IMR-90 (cell line): ENCODE measurements around the gene PYROXD2. TPM values are rescaled to one million over a fixed set of nuclear protein-coding genes. Genes with fewer than 3 reads are reported as not detected.

Source experiments
- ATAC-seq: fragments of 200-7000 bp; cut with Tn5 transposase; 2 replicates; pipeline ENCODE4 v1.9.1; 2020; ENCODE audit warnings: low read depth, mild to moderate bottlenecking, moderate library complexity
- BruUV-seq: library from RNA; stranded (reverse); fragments of 400-500 nt; replicated peaks from 2 replicates; lab custom pipeline; 2021; lab: Mats Ljungman, UMichigan
- CTCF ChIA-PET: fragments of 300-600 bp; formaldehyde crosslinking; extraction: SDS; loops from one replicate; lab custom pipeline; 2021; ENCODE audit warnings: antibody characterized with exemption; lab: Yijun Ruan, JAX
- POLR2A ChIA-PET: fragments of 300-600 bp; sonication (Branson Sonifier 250); formaldehyde crosslinking; loops from one replicate; lab custom pipeline; 2022; ENCODE audit warnings: antibody characterized with exemption; ENCODE audit not compliant: unreplicated experiment; lab: Charles Lee
- DNase-seq: peaks from one replicate; pipeline ENCODE4 v3.0.0; 2013
- H2AFZ ChIP-seq: replicated peaks from 2 replicates; pipeline ENCODE3; 2013; ENCODE audit warnings: low read length, mild to moderate bottlenecking; ENCODE audit not compliant: poor library complexity
- H2AK5ac ChIP-seq: 2 replicates; pipeline ENCODE4 v1.6.1; 2013; ENCODE audit warnings: low read depth, low read length, inconsistent platforms
- H2AK9ac ChIP-seq: replicated peaks from 2 replicates; pipeline ENCODE3; 2013; ENCODE audit warnings: mild to moderate bottlenecking, low read depth, low read length, moderate library complexity; ENCODE audit not compliant: poor library complexity
- H2BK120ac ChIP-seq: 2 replicates; pipeline ENCODE4 v1.6.1; 2013; ENCODE audit warnings: low read depth, low read length, inconsistent platforms
- H2BK15ac ChIP-seq: 3 replicates; pipeline ENCODE4 v1.6.1; 2013; ENCODE audit warnings: low read depth, low read length, inconsistent platforms
- H2BK20ac ChIP-seq: 2 replicates; pipeline ENCODE4 v1.6.1; 2013; ENCODE audit warnings: low read depth, mild to moderate bottlenecking, inconsistent platforms, low read length, moderate library complexity
- H2BK5ac ChIP-seq: 2 replicates; pipeline ENCODE4 v1.6.1; 2013; ENCODE audit warnings: mild to moderate bottlenecking, low read depth, low read length, inconsistent platforms; ENCODE audit not compliant: poor library complexity, severe bottlenecking
- H3K14ac ChIP-seq: replicated peaks from 2 replicates; pipeline ENCODE4 v1.6.1; 2013; ENCODE audit warnings: low read depth, low read length, inconsistent platforms
- H3K18ac ChIP-seq: 2 replicates; pipeline ENCODE4 v1.6.1; 2013; ENCODE audit warnings: low read depth, low read length, control low read depth
- H3K23ac ChIP-seq: 2 replicates; pipeline ENCODE4 v1.6.1; 2013; ENCODE audit warnings: low read depth, low read length, inconsistent platforms
- H3K27ac ChIP-seq: 2 replicates; pipeline ENCODE4 v1.5.1; 2013; ENCODE audit warnings: mild to moderate bottlenecking, control low read depth, low read length; ENCODE audit not compliant: insufficient read depth
- H3K27me3 ChIP-seq: 2 replicates; pipeline ENCODE4 v1.6.1; 2013; ENCODE audit warnings: low read length; ENCODE audit not compliant: control insufficient read depth, insufficient read depth
- H3K36me3 ChIP-seq: 2 replicates; pipeline ENCODE4 v1.6.1; 2013; ENCODE audit warnings: low read length, mixed read lengths; ENCODE audit not compliant: control insufficient read depth, insufficient read depth
- H3K4ac ChIP-seq: 2 replicates; pipeline ENCODE4 v1.6.1; 2013; ENCODE audit warnings: low read depth, low read length, inconsistent platforms
- H3K4me1 ChIP-seq: 2 replicates; pipeline ENCODE4 v1.6.1; 2013; ENCODE audit warnings: low read length, mixed read lengths; ENCODE audit not compliant: control insufficient read depth, insufficient read depth
- H3K4me2 ChIP-seq: 2 replicates; pipeline ENCODE4 v1.6.1; 2013; ENCODE audit warnings: low read depth, mild to moderate bottlenecking, control low read depth, low read length, moderate library complexity
- H3K4me3 ChIP-seq: 2 replicates; pipeline ENCODE4 v1.5.1; 2013; ENCODE audit warnings: low read depth, mild to moderate bottlenecking, control low read depth, low read length, moderate library complexity; ENCODE audit not compliant: insufficient read depth
- H3K56ac ChIP-seq: 2 replicates; pipeline ENCODE4 v1.6.1; 2013; ENCODE audit warnings: low read length, inconsistent platforms; ENCODE audit not compliant: insufficient read depth; ENCODE audit errors: extremely low read depth
- H3K79me1 ChIP-seq, 2 experiments: 2 replicates each; pipeline ENCODE4 v1.6.1; 2013; ENCODE audit warnings: low read length in 2 of 2, inconsistent platforms in 1 of 2, low read depth in 1 of 2
- H3K9ac ChIP-seq: 2 replicates; pipeline ENCODE4 v1.6.1; 2013; ENCODE audit warnings: low read depth, low read length, control low read depth
- H3K9me1 ChIP-seq: 2 replicates; pipeline ENCODE4 v1.6.1; 2013; ENCODE audit warnings: low read length, inconsistent platforms; ENCODE audit not compliant: insufficient read depth
- H3K9me3 ChIP-seq: 2 replicates; pipeline ENCODE4 v1.6.1; 2013; ENCODE audit warnings: low read length; ENCODE audit not compliant: control insufficient read depth, insufficient read depth
- H4K20me1 ChIP-seq: 2 replicates; pipeline ENCODE4 v1.6.1; 2013; ENCODE audit warnings: low read length, inconsistent platforms; ENCODE audit not compliant: insufficient read depth
- H4K5ac ChIP-seq: 2 replicates; pipeline ENCODE4 v1.6.1; 2013; ENCODE audit warnings: mild to moderate bottlenecking, low read depth, low read length, control low read depth
- H4K8ac ChIP-seq, 2 experiments: 2 replicates each; pipeline ENCODE4 v1.6.1; 2013; ENCODE audit warnings: low read depth in 2 of 2, low read length in 2 of 2, control low read depth in 1 of 2, inconsistent platforms in 1 of 2
- H4K91ac ChIP-seq: 2 replicates; pipeline ENCODE4 v1.6.1; 2013; ENCODE audit warnings: low read depth, low read length, inconsistent platforms; ENCODE audit not compliant: insufficient read depth
- CHD1 ChIP-seq: IDR thresholded peaks from 2 replicates; pipeline ENCODE4 v1.6.1; 2012; ENCODE audit warnings: low read depth, low read length, improper control_type of control experiment
- CTCF ChIP-seq: conservative IDR thresholded peaks from 2 replicates; pipeline ENCODE4 v1.5.1; 2012; ENCODE audit warnings: mild to moderate bottlenecking, low read depth, low read length, improper control_type of control experiment
- MAFK ChIP-seq: IDR thresholded peaks from 2 replicates; pipeline ENCODE4 v1.6.1; 2012; ENCODE audit warnings: low read depth, low read length, improper control_type of control experiment
- MXI1 ChIP-seq: IDR thresholded peaks from 2 replicates; pipeline ENCODE4 v1.6.1; 2012; ENCODE audit warnings: low read depth, mild to moderate bottlenecking, low read length, moderate library complexity, borderline replicate concordance
- NFE2L2 ChIP-seq: fragments of 150-350 bp; IDR thresholded peaks from 2 replicates; pipeline ENCODE4 v1.6.1; 2016; ENCODE audit warnings: low read depth, mild to moderate bottlenecking, low read length
- POLR2A ChIP-seq: IDR thresholded peaks from 2 replicates; pipeline ENCODE4 v1.6.1; 2012; ENCODE audit warnings: mild to moderate bottlenecking, low read depth, low read length
- RCOR1 ChIP-seq: IDR thresholded peaks from 2 replicates; pipeline ENCODE4 v1.6.1; 2012; ENCODE audit warnings: mild to moderate bottlenecking, low read length, improper control_type of control experiment; ENCODE audit not compliant: insufficient replicate concordance
- RFX5 ChIP-seq: IDR thresholded peaks from 2 replicates; pipeline ENCODE4 v1.8.0; 2012; ENCODE audit warnings: low read depth, mild to moderate bottlenecking, low read length, moderate library complexity
- SMC3 ChIP-seq: fragments of 150-350 bp; IDR thresholded peaks from 2 replicates; pipeline ENCODE4 v1.6.1; 2016; ENCODE audit warnings: low read depth, mild to moderate bottlenecking, antibody characterized with exemption, low read length, moderate library complexity
- USF2 ChIP-seq: fragments of 150-350 bp; IDR thresholded peaks from 2 replicates; pipeline ENCODE4 v1.6.1; 2017; ENCODE audit warnings: mild to moderate bottlenecking, antibody characterized with exemption, low read length, low read depth
- WGBS, 2 experiments: methylation state at CpG; one replicate each; pipeline versions ENCODE4 v1.1.5 to v1.1.7; 2013; ENCODE audit warnings: missing lambda C conversion rate in 2 of 2; ENCODE audit not compliant: insufficient read length in 1 of 2; ENCODE audit errors: extremely low coverage in 2 of 2; 5-methylcytosine and 5-hydroxymethylcytosine counted together
- dilution Hi-C: fragments of 300-500 bp; cut with HindIII; formaldehyde crosslinking; loops from one replicate; pipeline ENCODE4 v1.14.3; 2018; ENCODE audit warnings: low sequenced_read_pairs; ENCODE audit not compliant: unreplicated experiment
- in situ Hi-C: fragments of 300-500 bp; cut with MboI; formaldehyde crosslinking; loops from 3 replicates; pipeline ENCODE4 v1.14.3; 2019; ENCODE audit warnings: low sequenced_read_pairs, inconsistent platforms, mixed read lengths
- intact Hi-C: fragments of 100-400 bp; cut with micrococcal nuclease; formaldehyde crosslinking; loops from 2 replicates; pipeline ENCODE4 v1.10.0; 2022
- polyA plus RNA-seq, 3 experiments: library from polyadenylated mRNA; depleted of rRNA; stranded (reverse); fragments of >200 nt; gene quantifications; 2 replicates each; pipeline ENCODE4 v1.2.3, GENCODE V29; 2012; ENCODE audit warnings: low replicate concordance in 1 of 3
- total RNA-seq: library from RNA; depleted of rRNA; stranded (reverse); fragments of >200 nt; gene quantifications from 2 replicates; pipeline ENCODE4 v1.2.3, GENCODE V29; 2012

The PYROXD2 gene
- total and polyA plus RNA-seq, 2 of the 4 experiments (the other 2 are of a cell fraction): 6.5 to 16.3 TPM

- no peak overlapping the region for H3K4me3 ChIP-seq
- H3K4ac ChIP-seq: no peak overlapping the region
- WGBS, 2 experiments: 77% methylated on average over 3 of the region's 9 CpGs; no CpG with 5 or more reads in 1 of the 2 experiments
- no peaks in the 10 kb centered on the region for H3K79me1 ChIP-seq
- BruUV-seq: no TSS peak
- ATAC-seq (no peak), DNase-seq (no peak)
- H2AK5ac ChIP-seq: no peak overlapping the region
- intact Hi-C loops: no loop called here
- H3K23ac ChIP-seq: no peak overlapping the region
- no peak overlapping the region for H3K56ac ChIP-seq
- no peak overlapping the region for H3K27ac ChIP-seq
- H4K20me1 ChIP-seq: no peaks in the 10 kb centered on the region
- peaks cover 5% of the 10 kb centered on the region for H3K4me1 ChIP-seq
- H2BK5ac ChIP-seq: no peak overlapping the region
- H2BK20ac ChIP-seq: no peak overlapping the region
- H4K8ac ChIP-seq: no peak overlapping the region
- POLR2A ChIA-PET: no interaction called here
- H3K9ac ChIP-seq: no peak overlapping the region
- peaks cover 2% of the 10 kb centered on the region for H3K9me1 ChIP-seq
- no peak overlapping the region for H3K14ac ChIP-seq
- dilution Hi-C loops: no loop called here
- TF ChIP-seq CHD1 (no peak), NFE2L2 (no peak), POLR2A (no peak), MXI1 (no peak), RFX5 (no peak), MAFK (no peak), USF2 (no peak), RCOR1 (no peak), CTCF (no peak), SMC3 (no peak)
- H3K9me3 ChIP-seq: no peaks in the 10 kb centered on the region
- H2BK120ac ChIP-seq: no peak overlapping the region
- CTCF ChIA-PET: no interaction called here
- H4K5ac ChIP-seq: no peak overlapping the region
- in situ Hi-C loops: no loop called here
- no peak overlapping the region for H2AFZ ChIP-seq
- H3K18ac ChIP-seq: no peak overlapping the region
- H4K91ac ChIP-seq: no peak overlapping the region
- no peak overlapping the region for H2BK15ac ChIP-seq
- no peak overlapping the region for H3K4me2 ChIP-seq
- no peaks in the 10 kb centered on the region for H3K36me3 ChIP-seq
- H2AK9ac ChIP-seq: peak overlapping the region; percentile 21
- no peaks in the 10 kb centered on the region for H3K27me3 ChIP-seq
Observed at GRCh38 chr10:98364432-98365102, 50.4 kb downstream of the PYROXD2 start.
